HepG2 (cell line): ENCODE data around the gene RPL3. TPM values are rescaled to one million over a fixed set of nuclear protein-coding genes. Genes with fewer than 3 reads are reported as not detected.

Source experiments
- ATF7 ChIP-seq, 2 experiments: fragments of 450-650 bp in 1 of 2; sonication (generic) in 1 of 2; formaldehyde crosslinking in 1 of 2; IDR thresholded peaks; 2 replicates each; pipeline versions ENCODE4 v1.4.0 to v1.6.1; 2016 to 2020; ENCODE audit warnings: antibody characterized with exemption in 1 of 2, mild to moderate bottlenecking in 1 of 2, missing genetic modification reagents in 1 of 2
- CAMTA2 ChIP-seq: sonication (generic); formaldehyde crosslinking; IDR thresholded peaks from 2 replicates; pipeline ENCODE4 v1.4.0; 2020; ENCODE audit warnings: mild to moderate bottlenecking, missing genetic modification reagents, borderline replicate concordance
- FOXP1 ChIP-seq, 2 experiments: fragments of 450-650 bp in 1 of 2; IDR thresholded peaks; 2 replicates each; pipeline ENCODE4 v1.6.1; 2017 to 2018; ENCODE audit warnings: antibody characterized with exemption in 1 of 2
- LRRFIP1 ChIP-seq: sonication (generic); formaldehyde crosslinking; conservative IDR thresholded peaks from 2 replicates; pipeline ENCODE4 v1.4.0; 2020; ENCODE audit warnings: missing genetic modification reagents
- MBD4 ChIP-seq: IDR thresholded peaks from 2 replicates; pipeline ENCODE4 v1.6.1; 2012; ENCODE audit warnings: low read length, inconsistent platforms, borderline replicate concordance
- MIXL1 ChIP-seq: IDR thresholded peaks from 2 replicates; pipeline ENCODE4 v1.6.1; 2016
- NRL ChIP-seq: sonication (generic); formaldehyde crosslinking; IDR thresholded peaks from 2 replicates; pipeline ENCODE4 v1.5.0; 2020; ENCODE audit warnings: missing genetic modification reagents, mild to moderate bottlenecking, moderate library complexity, borderline replicate concordance
- PREB ChIP-seq: sonication (generic); formaldehyde crosslinking; IDR thresholded peaks from 2 replicates; pipeline ENCODE4 v1.4.0; 2020; ENCODE audit warnings: missing genetic modification reagents
- SNAI1 ChIP-seq: sonication (generic); formaldehyde crosslinking; IDR thresholded peaks from 2 replicates; pipeline ENCODE4 v1.5.0; 2020; ENCODE audit warnings: mild to moderate bottlenecking, missing genetic modification reagents, borderline replicate concordance
- SRSF4 ChIP-seq: fragments of 200-400 bp; formaldehyde crosslinking; IDR thresholded peaks from one replicate; pipeline ENCODE4 v1.6.1; 2018; ENCODE audit warnings: mild to moderate bottlenecking, low read depth, low read length, moderate library complexity; ENCODE audit not compliant: poor library complexity, severe bottlenecking
- TBX2 ChIP-seq: sonication (generic); formaldehyde crosslinking; IDR thresholded peaks from 2 replicates; pipeline ENCODE4 v1.5.0; 2020; ENCODE audit warnings: missing genetic modification reagents, mild to moderate bottlenecking, borderline replicate concordance
- TOPORS ChIP-seq: sonication (generic); formaldehyde crosslinking; IDR thresholded peaks from 2 replicates; pipeline ENCODE4 v1.8.0; 2023; ENCODE audit warnings: mild to moderate bottlenecking, missing genetic modification reagents
- ZFP1 ChIP-seq: IDR thresholded peaks from 2 replicates; pipeline ENCODE4 v1.6.1; 2016
- ZNF263 ChIP-seq: sonication (generic); formaldehyde crosslinking; IDR thresholded peaks from 2 replicates; pipeline ENCODE4 v1.4.0; 2020; ENCODE audit warnings: missing genetic modification reagents
- ZNF496 ChIP-seq: sonication (generic); formaldehyde crosslinking; IDR thresholded peaks from 2 replicates; pipeline ENCODE4 v1.8.1; 2023; ENCODE audit warnings: mild to moderate bottlenecking, moderate library complexity, missing genetic modification reagents; ENCODE audit not compliant: insufficient replicate concordance
- polyA plus RNA-seq, 8 experiments: library from polyadenylated mRNA; depleted of rRNA in 3 of 8; stranded (reverse) in 7 of 8; unstranded in 1 of 8; fragments of >200 nt; fragmentation: Illumina TruSeq in 4 of 8; extraction: Trizol in 4 of 8; gene quantifications; 2 replicates each; pipeline versions ENCODE4 v1.2.1 to v1.2.3, GENCODE V29; 2011 to 2016; ENCODE audit warnings: low read depth in 4 of 8, missing spikeins in 1 of 8, mixed read lengths in 1 of 8; ENCODE audit not compliant: insufficient read depth in 1 of 8
- total RNA-seq, 5 experiments: library from RNA; depleted of rRNA; stranded (reverse); fragments of >200 nt; fragmentation: Illumina TruSeq; extraction: Trizol; gene quantifications; 2 replicates each; pipeline ENCODE4 v1.2.3, GENCODE V29; 2016; ENCODE audit warnings: low read depth in 1 of 5
- TF ChIP-seq, protein P1 (sequence below): sonication (generic); formaldehyde crosslinking; IDR thresholded peaks from 2 replicates; pipeline ENCODE4 v1.8.1; 2023; ENCODE audit warnings: mild to moderate bottlenecking, missing genetic modification reagents
- TF ChIP-seq, protein P2 (sequence below): sonication (generic); formaldehyde crosslinking; IDR thresholded peaks from 2 replicates; pipeline ENCODE4 v1.4.0; 2020; ENCODE audit warnings: missing genetic modification reagents
- TF ChIP-seq, protein P3 (sequence below): sonication (generic); formaldehyde crosslinking; conservative IDR thresholded peaks from 2 replicates; pipeline ENCODE4 v1.8.0; 2022; ENCODE audit warnings: missing genetic modification reagents

The RPL3 gene
- total and polyA plus RNA-seq, 2 of the 13 experiments (the other 11 are each of a cell fraction or from before 2014, with no cell fraction given), result 1,051 to 3,279 TPM

DNA sequence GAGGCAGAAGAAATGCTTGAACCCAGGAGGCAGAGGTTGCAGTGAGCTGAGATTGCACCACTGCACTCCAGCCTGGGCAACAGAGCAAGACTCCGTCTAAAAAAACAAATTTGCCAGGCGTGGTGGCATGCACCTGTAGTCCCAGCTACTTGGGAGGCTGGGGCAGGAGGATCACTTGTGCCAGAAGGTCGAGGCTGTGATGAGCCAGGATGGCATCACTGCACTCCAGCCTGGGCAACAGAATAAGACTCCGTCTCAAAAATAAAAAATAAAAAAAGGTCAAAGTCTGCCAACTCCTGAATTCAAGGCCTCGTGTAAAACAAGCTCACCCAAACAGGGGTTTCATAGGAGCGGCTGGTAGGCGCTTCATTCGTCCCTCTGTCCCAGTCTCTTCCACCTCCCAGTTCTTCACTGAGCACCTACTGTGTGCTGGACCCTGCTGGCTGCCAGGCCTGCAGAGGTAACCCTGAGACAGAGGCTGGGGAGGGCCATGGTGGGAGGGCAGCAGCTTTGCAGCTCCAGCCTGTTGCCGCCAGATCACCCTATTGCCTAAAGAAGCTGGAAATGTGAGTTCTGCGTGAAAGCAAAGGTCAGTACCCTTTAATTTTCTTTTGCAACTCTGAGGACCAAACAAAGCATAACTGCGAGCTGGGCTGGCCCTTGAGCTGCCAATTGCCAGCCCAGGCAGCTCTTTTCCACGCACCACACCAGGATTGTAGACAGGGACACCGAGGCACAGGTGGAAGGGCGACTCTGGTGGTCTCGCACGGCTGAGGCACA, 15.3 kb downstream of the RPL3 start (continued):
- TF ChIP-seq, protein P1, sequence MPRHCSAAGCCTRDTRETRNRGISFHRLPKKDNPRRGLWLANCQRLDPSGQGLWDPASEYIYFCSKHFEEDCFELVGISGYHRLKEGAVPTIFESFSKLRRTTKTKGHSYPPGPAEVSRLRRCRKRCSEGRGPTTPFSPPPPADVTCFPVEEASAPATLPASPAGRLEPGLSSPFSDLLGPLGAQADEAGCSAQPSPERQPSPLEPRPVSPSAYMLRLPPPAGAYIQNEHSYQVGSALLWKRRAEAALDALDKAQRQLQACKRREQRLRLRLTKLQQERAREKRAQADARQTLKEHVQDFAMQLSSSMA (CRISPR knock-in tag), result no peak
- TF ChIP-seq TBX2 (CRISPR knock-in tag) (peak; percentile 25; the same call in 1 of the 2 replicates), SNAI1 (no peak), ZNF496 (CRISPR knock-in tag) (no peak), ATF7 (IDR thresholded peaks at IDR 0.05) (no peak), ATF7 (CRISPR knock-in tag; IDR thresholded peaks at IDR 0.05) (no peak), ZNF263 (CRISPR knock-in tag) (no peak), PREB (no peak), ZFP1 (CRISPR knock-in tag) (no peak), NRL (CRISPR knock-in tag) (no peak), SRSF4 (no peak), CAMTA2 (no peak), MBD4 (no peak), TOPORS (CRISPR knock-in tag) (no peak), FOXP1 (IDR thresholded peaks at IDR 0.05) (no peak), FOXP1 (CRISPR knock-in tag; IDR thresholded peaks at IDR 0.05) (no peak), MIXL1 (CRISPR knock-in tag) (0 out of 2 replicates have a peak, but pooled peaks have one; percentile 37), LRRFIP1 (CRISPR knock-in tag) (no peak)
- TF ChIP-seq, protein P2, sequence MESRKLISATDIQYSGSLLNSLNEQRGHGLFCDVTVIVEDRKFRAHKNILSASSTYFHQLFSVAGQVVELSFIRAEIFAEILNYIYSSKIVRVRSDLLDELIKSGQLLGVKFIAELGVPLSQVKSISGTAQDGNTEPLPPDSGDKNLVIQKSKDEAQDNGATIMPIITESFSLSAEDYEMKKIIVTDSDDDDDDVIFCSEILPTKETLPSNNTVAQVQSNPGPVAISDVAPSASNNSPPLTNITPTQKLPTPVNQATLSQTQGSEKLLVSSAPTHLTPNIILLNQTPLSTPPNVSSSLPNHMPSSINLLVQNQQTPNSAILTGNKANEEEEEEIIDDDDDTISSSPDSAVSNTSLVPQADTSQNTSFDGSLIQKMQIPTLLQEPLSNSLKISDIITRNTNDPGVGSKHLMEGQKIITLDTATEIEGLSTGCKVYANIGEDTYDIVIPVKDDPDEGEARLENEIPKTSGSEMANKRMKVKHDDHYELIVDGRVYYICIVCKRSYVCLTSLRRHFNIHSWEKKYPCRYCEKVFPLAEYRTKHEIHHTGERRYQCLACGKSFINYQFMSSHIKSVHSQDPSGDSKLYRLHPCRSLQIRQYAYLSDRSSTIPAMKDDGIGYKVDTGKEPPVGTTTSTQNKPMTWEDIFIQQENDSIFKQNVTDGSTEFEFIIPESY (CRISPR knock-in tag), result no peak
- TF ChIP-seq, protein P3, sequence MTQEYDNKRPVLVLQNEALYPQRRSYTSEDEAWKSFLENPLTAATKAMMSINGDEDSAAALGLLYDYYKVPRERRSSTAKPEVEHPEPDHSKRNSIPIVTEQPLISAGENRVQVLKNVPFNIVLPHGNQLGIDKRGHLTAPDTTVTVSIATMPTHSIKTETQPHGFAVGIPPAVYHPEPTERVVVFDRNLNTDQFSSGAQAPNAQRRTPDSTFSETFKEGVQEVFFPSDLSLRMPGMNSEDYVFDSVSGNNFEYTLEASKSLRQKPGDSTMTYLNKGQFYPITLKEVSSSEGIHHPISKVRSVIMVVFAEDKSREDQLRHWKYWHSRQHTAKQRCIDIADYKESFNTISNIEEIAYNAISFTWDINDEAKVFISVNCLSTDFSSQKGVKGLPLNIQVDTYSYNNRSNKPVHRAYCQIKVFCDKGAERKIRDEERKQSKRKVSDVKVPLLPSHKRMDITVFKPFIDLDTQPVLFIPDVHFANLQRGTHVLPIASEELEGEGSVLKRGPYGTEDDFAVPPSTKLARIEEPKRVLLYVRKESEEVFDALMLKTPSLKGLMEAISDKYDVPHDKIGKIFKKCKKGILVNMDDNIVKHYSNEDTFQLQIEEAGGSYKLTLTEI, result no peak
